Activated CD4-positive, alpha-beta T cell treated with anti-CD3 and anti-CD28 coated beads, Interleukin-2, amount 10 ng/mL, durations not matched to agents 24 days and 14 days (primary cell): ENCODE data around the gene MALRD1. TPM values are rescaled to one million over a fixed set of nuclear protein-coding genes. Genes with fewer than 3 reads are reported as not detected.

ENCODE experiments used
- DNase-seq: peaks from one replicate; pipeline ENCODE4 v3.0.0; 2022
- H3K27ac Mint-ChIP-seq: one replicate; pipeline ENCODE4 v1.8.0; 2022; ENCODE audit warnings: mild to moderate bottlenecking, mixed read lengths
- H3K27me3 Mint-ChIP-seq: one replicate; pipeline ENCODE4 v1.8.0; 2022; ENCODE audit warnings: mixed read lengths
- H3K36me3 Mint-ChIP-seq: one replicate; pipeline ENCODE4 v1.8.0; 2022; ENCODE audit warnings: low read depth, mild to moderate bottlenecking, mixed read lengths
- H3K4me1 Mint-ChIP-seq: one replicate; pipeline ENCODE4 v1.8.0; 2021; ENCODE audit warnings: mixed read lengths
- H3K4me3 Mint-ChIP-seq: one replicate; pipeline ENCODE4 v1.8.0; 2022; ENCODE audit warnings: mild to moderate bottlenecking, moderate library complexity, mixed read lengths
- H3K9me3 Mint-ChIP-seq: one replicate; pipeline ENCODE4 v1.8.0; 2021; ENCODE audit warnings: mixed read lengths
- intact Hi-C: fragments of 100-400 bp; cut with micrococcal nuclease; formaldehyde crosslinking; loops from one replicate; pipeline ENCODE4 v1.15.1; 2023
- total RNA-seq: library from RNA; stranded (reverse); gene quantifications from 2 replicates; pipeline ENCODE4 v1.2.3, GENCODE V29; 2022

Gene MALRD1
- total RNA-seq, 1 donor from 2014 or later: not detected

DNA sequence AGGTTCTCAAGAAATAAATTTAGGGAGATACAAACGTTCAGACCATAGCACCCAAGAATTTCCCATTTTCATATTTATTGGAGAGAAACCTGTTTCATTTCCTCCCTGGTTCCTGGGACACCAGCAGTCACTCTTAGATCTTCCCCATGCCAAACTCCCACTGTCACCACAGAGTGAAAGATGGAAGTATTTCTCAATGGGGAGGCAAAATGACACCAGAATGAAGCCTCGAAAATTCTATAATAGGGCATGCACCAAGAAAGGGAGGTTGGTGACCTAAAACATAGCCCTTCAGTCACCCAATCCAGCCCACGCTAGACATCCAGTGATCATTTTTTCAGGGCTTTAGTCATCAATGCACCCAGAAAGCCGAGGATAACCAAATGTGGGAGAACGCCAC, 619.5 kb downstream of the MALRD1 start:
- Mint-ChIP-seq H3K4me3 (no peak overlapping the region), H3K4me1 (no peaks in the 10 kb centered on the region), H3K36me3 (no peaks in the 10 kb centered on the region), H3K9me3 (peaks cover 3% of the 10 kb centered on the region), H3K27me3 (no peaks in the 10 kb centered on the region), H3K27ac (no peak overlapping the region)
- no peak for DNase-seq
- intact Hi-C loops: no loop called here

DNA sequence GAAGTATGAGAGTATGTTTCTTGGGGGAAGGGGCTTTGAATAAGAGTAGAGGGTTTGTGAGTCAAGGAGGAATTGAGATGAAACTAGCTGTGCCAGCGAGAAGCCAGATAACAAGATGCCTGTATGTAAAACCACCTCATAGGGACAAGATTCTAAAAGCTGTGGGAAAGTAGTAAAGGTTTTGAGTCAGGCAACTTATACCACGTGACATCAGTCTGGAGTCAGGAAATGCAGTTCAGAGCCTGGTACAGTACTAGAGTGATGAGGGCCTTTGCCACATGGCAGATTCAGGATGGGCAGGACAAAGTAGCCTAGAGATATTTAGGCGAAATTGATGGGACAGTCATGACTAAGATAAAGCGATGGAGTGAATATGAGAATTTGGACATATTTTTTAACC, 627.5 kb downstream of the MALRD1 start:
- no peak overlapping the region for H3K27ac Mint-ChIP-seq
- no peaks in the 10 kb centered on the region for H3K4me1 Mint-ChIP-seq
- H3K27me3 Mint-ChIP-seq: no peaks in the 10 kb centered on the region
- H3K36me3 Mint-ChIP-seq: no peaks in the 10 kb centered on the region
- DNase-seq: no peak
- intact Hi-C loops: no loop called here
- H3K9me3 Mint-ChIP-seq: peaks cover 3% of the 10 kb centered on the region
- H3K4me3 Mint-ChIP-seq: no peak overlapping the region

DNA sequence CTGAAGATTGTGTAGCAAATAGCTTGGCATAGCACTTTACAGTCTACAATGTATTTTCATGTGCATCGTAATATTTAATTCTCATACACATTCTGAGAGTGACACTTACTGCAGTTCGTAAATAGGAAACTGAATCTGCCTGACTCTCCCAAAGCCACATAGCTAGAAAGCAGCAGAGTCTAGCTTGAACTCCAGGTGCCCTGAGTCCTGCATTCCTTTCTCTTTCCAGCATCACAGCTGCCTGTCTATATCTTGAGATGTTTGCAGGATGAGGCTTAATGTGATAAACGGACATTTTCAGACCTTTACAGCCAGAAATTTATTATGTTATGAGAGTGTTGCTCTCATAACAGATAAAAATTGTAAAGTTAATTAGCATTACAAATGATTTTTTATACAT, 634.8 kb downstream of the MALRD1 start:
- Mint-ChIP-seq H3K4me1 (no peaks in the 10 kb centered on the region), H3K4me3 (no peak overlapping the region), H3K27ac (no peak overlapping the region), H3K36me3 (no peaks in the 10 kb centered on the region), H3K27me3 (no peaks in the 10 kb centered on the region), H3K9me3 (peaks cover 9% of the 10 kb centered on the region)
- intact Hi-C loops: no loop called here
- DNase-seq: no peak

DNA sequence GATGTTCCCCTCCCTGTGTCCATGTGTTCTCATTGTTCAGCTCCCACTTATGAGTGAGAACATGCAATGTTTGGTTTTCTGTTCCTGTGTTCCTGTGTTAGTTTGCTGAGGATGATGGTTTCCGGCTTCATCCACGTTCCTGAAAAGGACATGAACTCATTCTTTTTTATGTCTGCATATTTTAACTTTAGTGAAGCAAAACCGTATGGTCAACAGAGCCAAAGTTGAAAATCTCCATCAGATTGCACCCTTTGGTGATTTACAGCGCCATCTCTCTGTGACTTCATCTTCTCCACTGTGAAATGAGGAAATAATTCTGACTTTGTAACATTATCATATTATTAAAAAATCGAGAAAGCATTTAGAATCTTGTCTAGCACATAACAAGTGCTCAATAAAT, 635.4 kb downstream of the MALRD1 start:
- H3K9me3 Mint-ChIP-seq: peaks cover 9% of the 10 kb centered on the region
- DNase-seq: no peak
- intact Hi-C loops: no loop called here
- H3K36me3 Mint-ChIP-seq: no peaks in the 10 kb centered on the region
- no peaks in the 10 kb centered on the region for H3K4me1 Mint-ChIP-seq
- no peaks in the 10 kb centered on the region for H3K27me3 Mint-ChIP-seq
- no peak overlapping the region for H3K27ac Mint-ChIP-seq
- no peak overlapping the region for H3K4me3 Mint-ChIP-seq

GRCh38 chr10:19688344-19688743, 639.7 kb downstream of the MALRD1 start:
- no peaks in the 10 kb centered on the region for H3K9me3 Mint-ChIP-seq
- H3K4me3 Mint-ChIP-seq: no peak overlapping the region
- H3K4me1 Mint-ChIP-seq: no peaks in the 10 kb centered on the region

GRCh38 chr10:19689231-19689630, 640.6 kb downstream of the MALRD1 start:
- Mint-ChIP-seq H3K27ac (no peak overlapping the region), H3K4me3 (no peak overlapping the region), H3K27me3 (no peaks in the 10 kb centered on the region), H3K9me3 (no peaks in the 10 kb centered on the region), H3K4me1 (no peaks in the 10 kb centered on the region), H3K36me3 (no peaks in the 10 kb centered on the region)
- DNase-seq: no peak
- intact Hi-C loops: no loop called here

More at GRCh38 chr10:19688344-19688743, 639.7 kb downstream of the MALRD1 start:
- Mint-ChIP-seq H3K27me3 (no peaks in the 10 kb centered on the region), H3K36me3 (no peaks in the 10 kb centered on the region), H3K27ac (no peak overlapping the region)
- intact Hi-C loops: no loop called here
- no peak for DNase-seq

DNA sequence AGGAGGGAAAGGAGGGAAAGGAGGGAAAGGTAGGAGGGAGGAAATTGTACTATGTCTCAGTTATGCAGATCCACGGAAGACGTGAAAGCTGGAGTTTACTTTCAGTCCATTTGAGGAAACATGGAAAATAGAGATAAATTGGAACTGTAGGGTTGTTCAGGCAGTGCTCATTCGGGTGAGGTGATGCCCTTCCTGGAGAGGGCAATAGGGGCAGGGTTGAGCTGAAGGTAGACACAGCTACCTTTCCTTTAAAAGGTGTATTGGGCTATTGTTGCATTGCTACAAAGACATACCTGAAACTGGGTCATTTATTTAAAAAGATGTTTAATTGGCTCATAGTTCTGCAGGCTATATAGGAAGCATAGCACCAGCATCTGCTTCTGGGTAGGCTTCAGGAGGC, 650.7 kb downstream of the MALRD1 start:
- H3K27ac Mint-ChIP-seq: no peak overlapping the region
- H3K36me3 Mint-ChIP-seq: no peaks in the 10 kb centered on the region
- H3K27me3 Mint-ChIP-seq: no peaks in the 10 kb centered on the region
- DNase-seq: no peak
- intact Hi-C loops: no loop called here
- H3K9me3 Mint-ChIP-seq: peaks cover 5% of the 10 kb centered on the region
- H3K4me3 Mint-ChIP-seq: no peak overlapping the region
- no peaks in the 10 kb centered on the region for H3K4me1 Mint-ChIP-seq

DNA sequence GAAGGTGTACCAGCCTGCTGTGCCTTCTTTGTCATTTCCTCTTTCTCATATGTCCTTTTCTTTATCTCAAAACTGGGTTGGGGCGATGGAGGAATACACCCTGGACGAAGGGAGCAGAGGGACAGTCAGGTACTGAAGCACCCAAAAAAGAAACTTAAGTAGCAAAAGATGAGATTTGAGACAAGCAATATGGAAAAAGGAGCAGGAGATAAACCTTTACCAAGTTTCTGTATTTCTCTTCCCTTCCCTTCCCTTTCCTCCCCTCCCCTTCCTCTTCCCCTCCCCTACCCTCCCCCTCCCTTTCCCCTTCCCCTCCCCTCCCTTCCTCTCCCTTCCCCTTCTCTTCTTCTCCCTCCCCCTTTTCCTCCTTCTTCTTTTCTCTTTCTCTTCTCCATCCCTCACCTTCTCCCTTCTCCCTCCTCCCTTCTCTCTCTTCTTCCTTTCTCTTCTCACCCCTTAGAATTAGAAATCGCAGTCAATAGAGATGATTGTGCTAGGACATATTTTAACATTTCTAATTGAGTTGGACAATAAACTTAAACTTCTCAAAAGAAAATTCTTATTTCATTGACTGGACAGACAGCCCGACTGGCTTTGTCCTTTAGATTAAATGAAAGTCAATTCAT, 652.9 kb downstream of the MALRD1 start:
- intact Hi-C loops: no loop called here
- H3K9me3 Mint-ChIP-seq: peaks cover 5% of the 10 kb centered on the region
- H3K27ac Mint-ChIP-seq: no peak overlapping the region
- H3K4me1 Mint-ChIP-seq: no peaks in the 10 kb centered on the region
- no peak for DNase-seq
- no peaks in the 10 kb centered on the region for H3K36me3 Mint-ChIP-seq
- no peaks in the 10 kb centered on the region for H3K27me3 Mint-ChIP-seq
- H3K4me3 Mint-ChIP-seq: no peak overlapping the region

DNA sequence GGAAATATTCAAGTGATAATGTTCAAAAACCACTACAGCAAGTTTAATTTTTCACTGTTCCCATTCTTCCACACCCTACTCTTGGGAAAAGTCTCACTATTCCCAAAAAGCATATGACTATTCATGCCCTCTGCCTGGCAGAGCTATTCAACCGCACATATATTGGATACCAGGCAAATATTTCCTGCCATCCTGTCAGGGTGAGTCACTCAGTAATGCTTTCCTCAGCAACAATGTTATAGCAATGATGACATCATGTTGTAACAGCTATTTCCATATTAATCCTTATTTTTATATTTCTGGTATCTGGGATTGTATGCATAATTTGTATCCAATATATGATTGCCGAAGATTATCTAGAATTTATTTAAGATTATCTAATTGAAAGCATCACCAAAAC, 653.6 kb downstream of the MALRD1 start:
- Mint-ChIP-seq H3K36me3 (no peaks in the 10 kb centered on the region), H3K4me3 (no peak overlapping the region), H3K27ac (no peak overlapping the region), H3K27me3 (no peaks in the 10 kb centered on the region), H3K4me1 (no peaks in the 10 kb centered on the region), H3K9me3 (peaks cover 5% of the 10 kb centered on the region)
- no peak for DNase-seq
- intact Hi-C loops: no loop called here

- intact Hi-C loops: no loop called here
- Mint-ChIP-seq H3K9me3 (no peaks in the 10 kb centered on the region), H3K4me1 (no peaks in the 10 kb centered on the region), H3K27me3 (no peaks in the 10 kb centered on the region), H3K4me3 (no peak overlapping the region), H3K27ac (no peak overlapping the region), H3K36me3 (no peaks in the 10 kb centered on the region)
- DNase-seq: no peak
Measured at GRCh38 chr10:19704544-19704943, 655.9 kb downstream of the MALRD1 start.

GRCh38 chr10:19705250-19705649, 656.6 kb downstream of the MALRD1 start:
- no peaks in the 10 kb centered on the region for H3K27me3 Mint-ChIP-seq
- H3K36me3 Mint-ChIP-seq: no peaks in the 10 kb centered on the region
- H3K27ac Mint-ChIP-seq: no peak overlapping the region
- no peaks in the 10 kb centered on the region for H3K4me1 Mint-ChIP-seq
- intact Hi-C loops: no loop called here
- H3K4me3 Mint-ChIP-seq: no peak overlapping the region
- H3K9me3 Mint-ChIP-seq: no peaks in the 10 kb centered on the region
- DNase-seq: no peak

DNA sequence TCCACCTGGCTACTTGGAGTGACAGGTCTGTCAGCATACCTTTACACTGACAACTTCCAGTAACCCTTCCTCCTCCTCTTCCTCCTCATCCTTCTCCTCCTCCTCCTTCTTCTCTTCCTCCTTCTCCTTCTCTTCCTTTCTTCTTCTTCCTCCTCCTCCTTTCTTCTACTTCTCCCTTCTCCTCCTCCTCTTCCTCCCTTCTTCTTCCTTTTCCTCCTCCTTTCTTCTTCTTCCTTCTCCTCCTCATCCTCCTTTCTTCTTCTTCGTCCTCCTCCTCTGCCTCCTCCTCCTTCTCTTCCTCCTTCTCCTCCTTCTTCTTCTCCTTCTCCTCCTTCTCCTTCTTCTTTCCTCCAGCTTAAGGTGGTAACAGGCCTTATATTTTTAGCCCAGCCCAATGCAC, 658.3 kb downstream of the MALRD1 start:
- intact Hi-C loops: no loop called here
- H3K27me3 Mint-ChIP-seq: no peaks in the 10 kb centered on the region

GRCh38 chr10:19707376-19707775, 658.8 kb downstream of the MALRD1 start:
- intact Hi-C loops: no loop called here
- no peak overlapping the region for H3K27ac Mint-ChIP-seq
- H3K4me3 Mint-ChIP-seq: no peak overlapping the region
- DNase-seq: no peak
- no peaks in the 10 kb centered on the region for H3K36me3 Mint-ChIP-seq
- H3K9me3 Mint-ChIP-seq: peaks cover 5% of the 10 kb centered on the region
- H3K27me3 Mint-ChIP-seq: no peaks in the 10 kb centered on the region
- H3K4me1 Mint-ChIP-seq: no peaks in the 10 kb centered on the region

More for the DNA sequence above, 658.3 kb downstream of the MALRD1 start:
- H3K36me3 Mint-ChIP-seq: no peaks in the 10 kb centered on the region
- no peak overlapping the region for H3K4me3 Mint-ChIP-seq
- H3K27ac Mint-ChIP-seq: no peak overlapping the region
- peaks cover 4% of the 10 kb centered on the region for H3K9me3 Mint-ChIP-seq
- no peak for DNase-seq
- H3K4me1 Mint-ChIP-seq: no peaks in the 10 kb centered on the region

GRCh38 chr10:19708031-19708430, 659.4 kb downstream of the MALRD1 start:
- H3K36me3 Mint-ChIP-seq: no peaks in the 10 kb centered on the region
- H3K4me3 Mint-ChIP-seq: no peak overlapping the region
- no peak for DNase-seq
- H3K27me3 Mint-ChIP-seq: no peaks in the 10 kb centered on the region
- intact Hi-C loops: no loop called here
- H3K4me1 Mint-ChIP-seq: no peaks in the 10 kb centered on the region
- H3K9me3 Mint-ChIP-seq: peaks cover 8% of the 10 kb centered on the region
- no peak overlapping the region for H3K27ac Mint-ChIP-seq

- Mint-ChIP-seq H3K4me1 (no peaks in the 10 kb centered on the region), H3K27ac (no peak overlapping the region), H3K9me3 (peaks cover 13% of the 10 kb centered on the region), H3K36me3 (no peaks in the 10 kb centered on the region), H3K4me3 (no peak overlapping the region), H3K27me3 (no peaks in the 10 kb centered on the region)
- intact Hi-C loops: no loop called here
- DNase-seq: no peak
Measured at GRCh38 chr10:19710600-19710999, 662.0 kb downstream of the MALRD1 start.
